Neural cell (in vitro differentiated cells): ENCODE measurements around the gene COL27A1.

Experiments used
- EZH2 ChIP-seq: fragments of 200-600, 300-800 bp; shearing (Covaris generic), sonication (generic); IDR thresholded peaks from 2 replicates; pipeline ENCODE4 v1.6.1; 2014; ENCODE audit warnings: antibody characterized with exemption, low read length, borderline replicate concordance, mild to moderate bottlenecking; ENCODE audit not compliant: insufficient read depth, poor library complexity, severe bottlenecking
- POLR2AphosphoS5 ChIP-seq: IDR thresholded peaks from 2 replicates; pipeline ENCODE4 v1.6.1; 2012
- RAD21 ChIP-seq: fragments of 450-650 bp; conservative IDR thresholded peaks from 2 replicates; pipeline ENCODE4 v1.6.1; 2014; ENCODE audit warnings: antibody characterized with exemption, mild to moderate bottlenecking, moderate library complexity
- SMC3 ChIP-seq: fragments of 450-650 bp; conservative IDR thresholded peaks from 2 replicates; pipeline ENCODE4 v1.6.1; 2014; ENCODE audit warnings: antibody characterized with exemption, mild to moderate bottlenecking, moderate library complexity; ENCODE audit not compliant: poor library complexity
- TAF1 ChIP-seq: IDR thresholded peaks from 2 replicates; pipeline ENCODE4 v1.6.1; 2012; ENCODE audit warnings: low read depth
- TF ChIP-seq, protein P1 (sequence below): fragments of 450-650 bp; IDR thresholded peaks from 2 replicates; pipeline ENCODE4 v1.5.1; 2014; ENCODE audit warnings: antibody characterized with exemption, mild to moderate bottlenecking, moderate library complexity; ENCODE audit not compliant: poor library complexity, severe bottlenecking

- TF ChIP-seq RAD21 (no peak), EZH2 (no peak), POLR2AphosphoS5 (no peak), TAF1 (no peak), SMC3 (no peak)
- TF ChIP-seq, protein P1, sequence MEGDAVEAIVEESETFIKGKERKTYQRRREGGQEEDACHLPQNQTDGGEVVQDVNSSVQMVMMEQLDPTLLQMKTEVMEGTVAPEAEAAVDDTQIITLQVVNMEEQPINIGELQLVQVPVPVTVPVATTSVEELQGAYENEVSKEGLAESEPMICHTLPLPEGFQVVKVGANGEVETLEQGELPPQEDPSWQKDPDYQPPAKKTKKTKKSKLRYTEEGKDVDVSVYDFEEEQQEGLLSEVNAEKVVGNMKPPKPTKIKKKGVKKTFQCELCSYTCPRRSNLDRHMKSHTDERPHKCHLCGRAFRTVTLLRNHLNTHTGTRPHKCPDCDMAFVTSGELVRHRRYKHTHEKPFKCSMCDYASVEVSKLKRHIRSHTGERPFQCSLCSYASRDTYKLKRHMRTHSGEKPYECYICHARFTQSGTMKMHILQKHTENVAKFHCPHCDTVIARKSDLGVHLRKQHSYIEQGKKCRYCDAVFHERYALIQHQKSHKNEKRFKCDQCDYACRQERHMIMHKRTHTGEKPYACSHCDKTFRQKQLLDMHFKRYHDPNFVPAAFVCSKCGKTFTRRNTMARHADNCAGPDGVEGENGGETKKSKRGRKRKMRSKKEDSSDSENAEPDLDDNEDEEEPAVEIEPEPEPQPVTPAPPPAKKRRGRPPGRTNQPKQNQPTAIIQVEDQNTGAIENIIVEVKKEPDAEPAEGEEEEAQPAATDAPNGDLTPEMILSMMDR, result no peak
These were observed 50.1 kb downstream of the COL27A1 start for GRCh38 chr9:114205171-114206015.
